Activated T-helper 2 cell treated with anti-CD3 and anti-CD28 coated beads, Interferon-gamma antibody, Interleukin-2, Interleukin-4, amounts not matched to agents 10 μg/mL and 5 μg/mL and 100 μg/mL, durations not matched to agents 14 hours and 24 hours and 36 hours (primary cell): ENCODE results near the gene TBXAS1. TPM values are rescaled to one million over a fixed set of nuclear protein-coding genes. Genes with fewer than 3 reads are reported as not detected.

Experiments
- DNase-seq: peaks from one replicate; pipeline ENCODE4 v3.0.0; 2021; ENCODE audit warnings: low spot score
- H3K27ac Mint-ChIP-seq: one replicate; pipeline ENCODE4 v1.8.0; 2021; ENCODE audit warnings: mixed read lengths
- H3K27me3 Mint-ChIP-seq: one replicate; pipeline ENCODE4 v1.8.0; 2021; ENCODE audit warnings: low read depth, mixed read lengths
- H3K36me3 Mint-ChIP-seq: one replicate; pipeline ENCODE4 v1.8.0; 2021; ENCODE audit warnings: low read depth, mixed read lengths
- H3K4me1 Mint-ChIP-seq: one replicate; pipeline ENCODE4 v1.8.0; 2021; ENCODE audit warnings: low read depth, mixed read lengths
- H3K4me3 Mint-ChIP-seq: one replicate; pipeline ENCODE4 v1.8.0; 2021; ENCODE audit warnings: low read depth, mild to moderate bottlenecking, moderate library complexity, mixed read lengths
- H3K9me3 Mint-ChIP-seq: one replicate; pipeline ENCODE4 v1.8.0; 2021; ENCODE audit warnings: mixed read lengths
- intact Hi-C: fragments of 100-400 bp; cut with micrococcal nuclease; formaldehyde crosslinking; loops from one replicate; pipeline ENCODE4 v1.15.1; 2023
- total RNA-seq: library from RNA; stranded (reverse); gene quantifications from 2 replicates; pipeline ENCODE4 v1.2.3, GENCODE V29; 2022

Gene TBXAS1
- total RNA-seq, 1 donor from 2014 or later = 2.0 TPM

DNA sequence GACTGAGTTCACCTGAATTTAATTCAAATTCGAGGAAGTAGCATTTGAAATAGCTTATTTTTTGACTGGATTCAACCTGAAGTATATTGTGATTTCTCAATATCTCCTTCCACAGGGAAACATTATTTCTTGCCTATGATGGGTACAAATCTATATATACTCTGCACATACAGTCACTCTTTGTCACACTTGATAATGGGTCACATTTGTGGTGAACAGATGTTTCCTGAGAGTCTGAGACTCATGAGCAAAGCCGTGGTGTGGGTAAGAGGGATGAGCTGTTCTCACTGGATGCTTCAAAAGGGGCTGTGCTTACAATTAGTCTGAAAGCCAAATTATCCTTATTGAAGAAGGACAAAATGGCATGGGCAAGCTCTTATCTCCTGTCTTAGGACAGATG, 18.0 kb upstream of the TBXAS1 start:
- Mint-ChIP-seq H3K27me3 (peaks cover 2% of the 10 kb centered on the region), H3K36me3 (no peaks in the 10 kb centered on the region), H3K27ac (no peak overlapping the region), H3K4me3 (no peak overlapping the region), H3K4me1 (peaks cover 4% of the 10 kb centered on the region), H3K9me3 (peaks cover 12% of the 10 kb centered on the region)
- no peak for DNase-seq
- intact Hi-C loops = no loop called here

DNA sequence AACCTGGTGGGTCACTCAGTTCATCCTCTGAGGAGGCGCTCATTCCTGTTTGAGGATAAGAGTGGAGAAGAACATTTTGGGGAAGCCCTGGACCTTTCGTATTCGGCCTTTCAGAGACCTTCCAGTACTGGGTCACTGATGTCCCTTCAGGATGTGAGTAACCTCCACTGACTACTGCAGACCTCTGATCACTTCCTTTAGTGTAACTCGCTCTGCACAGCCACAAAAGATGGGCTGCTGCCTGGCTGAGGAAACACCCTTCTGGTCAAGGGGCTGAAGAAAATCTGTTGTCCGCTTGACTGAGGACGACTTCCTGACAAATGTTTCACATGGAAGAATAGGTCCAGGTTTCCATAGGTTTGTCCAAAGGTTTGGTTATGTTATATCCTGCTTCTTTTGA, 15.9 kb upstream of the TBXAS1 start:
- no peak overlapping the region for H3K27ac Mint-ChIP-seq
- H3K4me1 Mint-ChIP-seq = peaks cover 4% of the 10 kb centered on the region
- peaks cover 17% of the 10 kb centered on the region for H3K9me3 Mint-ChIP-seq
- H3K27me3 Mint-ChIP-seq = peaks cover 2% of the 10 kb centered on the region
- intact Hi-C loops = no loop called here
- no peak overlapping the region for H3K4me3 Mint-ChIP-seq
- H3K36me3 Mint-ChIP-seq = no peaks in the 10 kb centered on the region
- no peak for DNase-seq

DNA sequence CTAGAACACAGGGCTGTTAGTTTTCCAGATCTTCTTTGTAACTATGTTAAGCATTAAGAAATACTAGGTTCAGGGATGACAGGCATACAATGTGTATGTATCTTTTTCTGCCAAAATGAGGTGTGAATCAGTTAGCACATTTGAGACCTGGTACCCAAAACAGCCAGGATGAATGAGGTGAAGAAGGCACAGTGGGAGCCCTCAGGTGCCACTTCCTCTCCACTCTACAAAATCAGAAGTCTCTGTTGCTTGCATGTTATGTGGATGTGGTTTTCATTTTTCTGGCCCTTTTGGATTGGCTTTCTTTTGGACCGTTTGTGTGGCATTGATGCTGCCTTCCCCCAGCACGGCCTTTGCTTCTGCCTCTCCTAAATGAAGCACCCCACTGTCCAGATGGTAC, 15.4 kb upstream of the TBXAS1 start:
- no peaks in the 10 kb centered on the region for H3K36me3 Mint-ChIP-seq

DNA sequence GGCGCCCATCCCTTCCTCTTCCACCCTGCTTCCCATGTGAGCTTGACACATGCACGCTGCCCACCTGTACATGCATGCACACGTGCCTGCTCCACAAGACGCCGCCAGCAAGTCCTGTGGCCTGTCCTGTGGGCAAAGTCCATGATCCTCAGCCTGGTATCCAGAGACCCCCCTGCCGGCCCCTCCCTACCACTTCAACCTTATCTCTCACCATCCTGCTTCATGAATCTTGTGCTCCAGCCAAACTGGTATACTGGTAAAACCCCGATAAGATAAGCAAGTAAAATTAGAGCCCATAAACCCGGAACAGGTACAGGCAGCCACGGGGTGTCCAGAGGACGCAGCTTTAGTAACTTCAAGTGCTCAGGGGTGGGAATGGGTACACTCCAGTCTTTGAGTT, 11.8 kb upstream of the TBXAS1 start:
- intact Hi-C loops = no loop called here

More for the DNA sequence above, 15.4 kb upstream of the TBXAS1 start:
- no peak for DNase-seq
- Mint-ChIP-seq H3K27ac (no peak overlapping the region), H3K4me3 (no peak overlapping the region), H3K4me1 (peaks cover 4% of the 10 kb centered on the region), H3K27me3 (no peaks in the 10 kb centered on the region), H3K9me3 (peaks cover 17% of the 10 kb centered on the region)
- intact Hi-C loops = no loop called here

DNA sequence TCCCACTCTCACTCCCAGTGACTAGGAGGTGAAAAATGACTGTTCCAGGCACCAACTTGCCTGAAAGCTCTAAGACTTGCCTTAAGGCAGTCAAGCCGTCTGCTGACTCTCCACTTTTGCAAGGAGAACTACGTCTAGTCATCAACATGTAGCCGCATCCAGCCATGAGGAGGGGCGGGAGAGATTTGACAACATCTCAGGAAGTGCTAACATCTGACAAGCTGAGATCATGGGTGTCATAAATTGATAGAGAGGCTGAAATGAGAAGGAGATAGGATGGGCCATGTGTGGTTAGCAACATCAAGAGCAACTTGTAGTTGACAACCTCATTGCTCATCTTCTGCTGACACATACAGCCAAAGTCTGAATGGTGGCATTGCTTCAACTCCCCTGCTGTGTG, 9.0 kb upstream of the TBXAS1 start:
- H3K27ac Mint-ChIP-seq = no peak overlapping the region
- H3K36me3 Mint-ChIP-seq = no peaks in the 10 kb centered on the region
- H3K27me3 Mint-ChIP-seq = no peaks in the 10 kb centered on the region
- no peak for DNase-seq
- H3K4me1 Mint-ChIP-seq = no peaks in the 10 kb centered on the region
- peaks cover 17% of the 10 kb centered on the region for H3K9me3 Mint-ChIP-seq
- intact Hi-C loops = no loop called here
- no peak overlapping the region for H3K4me3 Mint-ChIP-seq

More for the DNA sequence above, 11.8 kb upstream of the TBXAS1 start:
- H3K36me3 Mint-ChIP-seq = no peaks in the 10 kb centered on the region
- H3K9me3 Mint-ChIP-seq = peaks cover 17% of the 10 kb centered on the region
- no peak for DNase-seq
- no peak overlapping the region for H3K27ac Mint-ChIP-seq
- no peaks in the 10 kb centered on the region for H3K27me3 Mint-ChIP-seq
- H3K4me3 Mint-ChIP-seq = no peak overlapping the region
- H3K4me1 Mint-ChIP-seq = peaks cover 1% of the 10 kb centered on the region

DNA sequence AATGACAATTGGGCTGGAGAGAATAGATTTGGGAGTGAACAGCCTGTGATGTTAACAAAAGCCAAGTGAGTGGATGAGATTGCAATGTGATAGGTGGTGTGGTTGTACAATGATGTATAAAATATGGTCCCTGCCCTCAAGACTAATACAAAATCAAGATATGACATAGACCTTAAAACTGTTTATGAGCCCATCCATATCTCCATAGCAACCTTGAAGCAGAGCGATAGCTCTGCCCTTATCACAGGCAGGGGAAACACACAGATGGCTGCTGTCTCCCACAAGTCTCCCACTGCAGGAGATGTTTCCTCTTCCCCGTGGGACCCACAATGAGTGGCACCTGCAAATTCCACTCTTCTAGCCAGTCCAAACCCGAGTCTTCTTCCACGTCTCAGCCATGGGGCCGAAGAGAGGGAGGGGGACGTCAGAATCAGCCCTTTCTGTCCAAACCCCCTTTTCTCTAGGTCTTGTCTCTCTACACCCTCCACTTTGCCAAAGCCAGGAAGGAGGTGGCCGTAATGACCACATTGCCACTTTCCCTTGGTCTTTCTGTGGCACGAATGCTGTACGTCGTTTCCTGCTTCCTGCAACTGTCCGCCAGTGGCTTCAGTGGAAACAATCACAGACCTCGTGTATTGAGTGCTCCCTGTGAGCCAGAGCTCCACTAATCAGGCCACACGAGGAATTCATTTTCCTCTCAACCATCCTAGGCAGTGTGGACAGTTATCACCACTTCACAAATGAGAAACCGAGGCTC, 7.5 kb upstream of the TBXAS1 start:
- Mint-ChIP-seq H3K27me3 (peaks cover 6% of the 10 kb centered on the region), H3K36me3 (no peaks in the 10 kb centered on the region), H3K4me1 (no peaks in the 10 kb centered on the region), H3K9me3 (peaks cover 9% of the 10 kb centered on the region), H3K27ac (no peak overlapping the region), H3K4me3 (no peak overlapping the region)
- intact Hi-C loops = no loop called here
- DNase-seq = no peak

DNA sequence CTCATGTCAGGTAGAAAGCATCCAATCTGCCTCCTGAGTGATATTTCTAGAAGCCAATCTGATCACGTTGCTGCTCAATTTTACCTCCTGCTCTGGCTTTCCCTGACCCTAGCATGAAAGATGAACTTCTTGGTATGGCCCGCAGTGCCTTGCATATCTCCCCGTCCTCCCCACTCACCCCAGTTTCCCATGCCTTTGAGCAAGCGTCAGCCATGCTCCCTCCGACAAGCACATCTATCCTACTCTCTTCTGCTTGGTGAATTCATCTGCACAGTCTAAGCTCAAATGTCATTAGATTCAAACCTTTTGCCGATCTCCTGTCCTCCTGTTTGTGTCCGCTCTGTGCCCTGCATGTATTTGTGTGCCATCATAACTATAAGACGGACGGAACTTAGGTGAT, 6.2 kb upstream of the TBXAS1 start:
- Mint-ChIP-seq H3K4me1 (no peaks in the 10 kb centered on the region), H3K9me3 (no peaks in the 10 kb centered on the region), H3K4me3 (no peak overlapping the region), H3K27ac (no peak overlapping the region), H3K27me3 (peaks cover 10% of the 10 kb centered on the region), H3K36me3 (no peaks in the 10 kb centered on the region)
- intact Hi-C loops = no loop called here
- no peak for DNase-seq

DNA sequence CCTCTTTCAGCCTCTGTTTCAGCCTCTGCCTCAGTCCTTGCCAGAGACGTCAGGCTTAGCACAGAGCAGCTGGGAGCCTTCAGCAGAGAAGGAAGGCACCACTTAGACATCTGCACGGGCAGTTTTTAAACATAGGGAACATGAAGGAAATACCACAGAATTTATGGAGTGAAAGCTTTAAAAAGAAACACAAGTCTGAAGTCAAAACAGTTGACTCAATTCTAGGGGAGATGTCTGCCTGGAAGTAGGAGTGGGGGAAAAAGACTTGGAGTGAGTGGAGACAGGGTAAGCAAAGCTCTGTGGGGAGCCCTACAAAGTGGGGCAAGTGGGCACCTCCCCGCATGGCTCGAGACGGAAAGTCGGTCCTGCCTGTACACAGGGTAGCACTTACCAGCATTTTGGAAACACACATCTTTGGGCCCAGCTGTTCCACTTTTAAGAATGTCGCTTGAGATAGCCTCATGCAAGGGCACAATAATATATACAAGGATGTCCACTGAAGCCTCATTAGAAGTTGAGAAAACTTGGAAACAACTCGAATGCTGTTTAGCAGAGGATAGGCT, 5.0 kb upstream of the TBXAS1 start:
- no peak overlapping the region for H3K27ac Mint-ChIP-seq
- peaks cover 10% of the 10 kb centered on the region for H3K27me3 Mint-ChIP-seq
- DNase-seq = no peak
- H3K4me1 Mint-ChIP-seq = peaks cover 5% of the 10 kb centered on the region
- no peaks in the 10 kb centered on the region for H3K36me3 Mint-ChIP-seq
- intact Hi-C loops = no loop called here
- H3K9me3 Mint-ChIP-seq = no peaks in the 10 kb centered on the region
- no peak overlapping the region for H3K4me3 Mint-ChIP-seq

DNA sequence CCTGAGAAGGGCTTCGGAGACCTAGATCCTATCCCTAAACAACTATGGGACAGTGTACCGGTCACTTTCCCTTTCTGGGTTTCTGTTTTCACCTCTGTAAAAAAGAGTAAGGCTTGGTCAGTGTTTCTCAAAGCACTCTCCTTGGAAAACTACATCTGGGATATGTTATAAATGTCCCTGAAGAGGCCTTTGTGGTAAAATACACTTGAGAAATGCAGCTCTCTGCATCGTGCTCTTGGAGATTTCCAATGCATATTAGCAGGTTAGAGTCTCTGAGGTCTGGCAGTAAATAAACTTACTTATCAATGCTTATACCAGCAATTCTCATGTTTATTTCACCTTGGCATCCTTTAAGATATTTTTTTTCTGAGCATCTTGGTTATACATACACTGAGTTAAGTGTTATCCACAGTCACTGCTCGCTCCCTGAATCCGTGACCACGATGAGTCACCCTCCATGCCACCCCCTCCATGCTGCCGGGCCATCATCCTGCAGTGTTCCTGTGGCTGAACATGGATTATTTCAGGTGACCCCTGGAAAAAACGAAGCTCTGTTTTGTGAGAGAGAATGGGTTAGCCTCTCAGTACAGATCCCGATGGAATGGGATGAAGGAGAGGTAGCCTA, 3.3 kb upstream of the TBXAS1 start:
- Mint-ChIP-seq H3K4me1 (peaks cover 20% of the 10 kb centered on the region), H3K36me3 (no peaks in the 10 kb centered on the region), H3K27me3 (peaks cover 10% of the 10 kb centered on the region), H3K9me3 (no peaks in the 10 kb centered on the region), H3K27ac (no peak overlapping the region), H3K4me3 (no peak overlapping the region)
- intact Hi-C loops = no loop called here
- no peak for DNase-seq

DNA sequence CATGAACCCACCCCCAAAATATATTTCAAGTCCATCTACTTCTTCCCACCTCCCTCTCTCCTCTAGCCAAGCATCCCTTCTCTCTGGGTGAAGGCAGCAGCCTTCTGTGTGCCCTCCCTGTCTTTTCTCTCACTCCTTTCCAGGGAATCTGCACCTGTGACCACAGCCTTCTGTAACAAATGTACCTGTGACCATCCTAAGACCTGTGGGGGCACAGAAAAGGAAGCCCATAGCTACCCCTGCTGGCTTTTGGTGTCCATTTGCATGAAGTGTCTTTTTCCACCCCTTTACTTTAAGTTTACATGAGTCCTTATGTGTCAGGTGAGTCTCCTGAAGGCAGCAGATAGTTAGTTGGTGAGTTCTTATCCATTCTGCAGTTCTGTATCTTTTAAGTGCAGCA, 2.0 kb upstream of the TBXAS1 start:
- no peak for DNase-seq
- Mint-ChIP-seq H3K4me1 (peaks cover 23% of the 10 kb centered on the region), H3K27ac (no peak overlapping the region), H3K4me3 (no peak overlapping the region), H3K9me3 (no peaks in the 10 kb centered on the region), H3K27me3 (peaks cover 10% of the 10 kb centered on the region), H3K36me3 (no peaks in the 10 kb centered on the region)
- intact Hi-C loops = no loop called here

DNA sequence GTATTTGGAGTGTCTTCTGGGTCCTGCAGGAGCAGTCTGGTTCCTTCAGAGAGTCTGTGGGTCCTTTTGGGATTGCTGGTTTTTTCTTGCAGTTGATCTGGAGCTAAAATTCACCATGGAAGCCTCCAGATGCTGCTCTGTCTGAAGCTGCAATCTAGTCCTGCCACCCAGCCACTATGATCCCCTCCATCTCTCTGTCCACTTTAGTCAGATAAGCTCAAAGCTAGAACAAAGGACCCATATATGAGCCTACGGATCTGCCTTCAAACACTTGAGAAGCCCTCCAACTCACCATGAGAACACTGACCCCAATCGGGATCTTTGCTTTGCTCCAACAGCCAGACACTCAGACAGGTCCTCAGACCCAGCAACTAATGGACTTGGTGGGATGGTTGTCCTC, 618 bp upstream of the TBXAS1 start:
- Mint-ChIP-seq H3K27me3 (peaks cover 10% of the 10 kb centered on the region), H3K4me3 (no peak overlapping the region), H3K36me3 (peaks cover 3% of the 10 kb centered on the region), H3K4me1 (peaks cover 23% of the 10 kb centered on the region), H3K27ac (no peak overlapping the region), H3K9me3 (peaks cover 9% of the 10 kb centered on the region)
- DNase-seq = no peak
- intact Hi-C loops = no loop called here

DNA sequence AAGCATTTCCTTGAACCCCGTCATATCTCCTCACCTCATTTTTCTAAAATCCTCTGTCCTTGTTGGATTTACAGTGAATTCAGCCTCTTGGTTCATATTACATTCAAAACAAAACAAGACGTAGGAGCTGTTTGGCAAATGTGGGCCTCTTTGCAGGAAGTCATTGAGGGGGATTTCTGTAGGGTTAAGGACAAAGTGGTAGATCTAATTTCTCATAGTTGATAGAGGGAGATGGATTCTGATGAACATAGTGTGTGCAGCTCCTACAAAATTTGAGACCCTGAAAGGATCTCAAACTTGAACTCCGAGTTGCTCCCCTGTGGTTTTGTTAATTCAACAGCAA, 682 bp downstream of the TBXAS1 start:
- Mint-ChIP-seq H3K9me3 (peaks cover 20% of the 10 kb centered on the region), H3K27me3 (peaks cover 10% of the 10 kb centered on the region), H3K36me3 (peaks cover 3% of the 10 kb centered on the region), H3K27ac (peak overlapping the region; percentile 61), H3K4me3 (peak overlapping the region; percentile 20), H3K4me1 (peaks cover 23% of the 10 kb centered on the region)
- no peak for DNase-seq
- intact Hi-C loops = no loop called here

DNA sequence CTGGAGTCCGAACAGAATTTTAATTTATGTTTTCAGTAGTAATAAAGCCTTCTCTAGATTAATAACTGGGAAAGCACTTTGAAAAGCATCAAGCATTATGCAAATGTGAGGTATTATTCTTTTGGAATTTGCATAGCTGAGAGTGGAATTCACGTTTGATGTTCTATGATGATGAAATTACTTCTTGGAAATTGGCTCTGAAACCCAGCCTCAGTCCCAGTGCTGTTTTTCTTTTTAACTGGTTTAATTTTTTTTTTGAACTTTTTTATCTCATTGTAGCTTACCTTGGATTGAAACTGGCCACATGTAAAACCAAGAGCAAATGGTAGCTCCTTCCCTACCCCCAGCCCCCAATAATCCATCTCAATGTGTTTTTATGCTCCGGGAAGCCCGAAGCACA, 1.2 kb downstream of the TBXAS1 start:
- H3K9me3 Mint-ChIP-seq = peaks cover 20% of the 10 kb centered on the region
- no peak overlapping the region for H3K4me3 Mint-ChIP-seq
- H3K36me3 Mint-ChIP-seq = peaks cover 3% of the 10 kb centered on the region
- H3K4me1 Mint-ChIP-seq = peaks cover 23% of the 10 kb centered on the region
- H3K27me3 Mint-ChIP-seq = peaks cover 9% of the 10 kb centered on the region
- no peak for DNase-seq
- intact Hi-C loops = no loop called here
- no peak overlapping the region for H3K27ac Mint-ChIP-seq
